Liver (tissue), 9 donors: Measurements from ENCODE around the gene NADSYN1. TPM values are rescaled to one million over a fixed set of nuclear protein-coding genes. Genes with fewer than 3 reads are reported as not detected.

Experiments used
- DNase-seq: peaks from one replicate; pipeline ENCODE4 v3.0.0-alpha.2; 2017; ENCODE audit warnings: low spot score
- H3K27ac ChIP-seq, 2 donors: one replicate each; pipeline ENCODE4 v1.7.0; 2013; ENCODE audit warnings: inconsistent platforms in 2 of 2, low read length in 2 of 2, control low read depth in 1 of 2, low read depth in 1 of 2, mild to moderate bottlenecking in 1 of 2
- H3K27me3 ChIP-seq, 4 donors: one replicate each; pipeline versions ENCODE4 v1.6.1 to v1.7.0; 2013; ENCODE audit warnings: low read length in 3 of 4, inconsistent platforms in 1 of 4, mild to moderate bottlenecking in 1 of 4, moderate library complexity in 1 of 4; ENCODE audit not compliant: control insufficient read depth in 4 of 4, insufficient read depth in 4 of 4
- H3K36me3 ChIP-seq, 4 donors: one replicate each; pipeline versions ENCODE4 v1.6.1 to v1.7.0; 2013; ENCODE audit warnings: low read length in 3 of 4, mild to moderate bottlenecking in 3 of 4, low read depth in 1 of 4, moderate library complexity in 1 of 4; ENCODE audit not compliant: control insufficient read depth in 4 of 4, insufficient read depth in 3 of 4
- H3K4me1 ChIP-seq, 4 donors: one replicate each; pipeline versions ENCODE4 v1.6.1 to v1.7.0; 2013; ENCODE audit warnings: low read length in 3 of 4, mild to moderate bottlenecking in 3 of 4, moderate library complexity in 1 of 4; ENCODE audit not compliant: control insufficient read depth in 4 of 4, insufficient read depth in 4 of 4
- H3K4me3 ChIP-seq, 3 donors: one replicate each; pipeline versions ENCODE4 v1.6.1 to v1.7.0; 2013; ENCODE audit warnings: low read length in 3 of 3, control low read depth in 1 of 3, low read depth in 1 of 3, mild to moderate bottlenecking in 1 of 3
- H3K9ac ChIP-seq, 2 donors: one replicate each; pipeline ENCODE4 v1.7.0; 2013; ENCODE audit warnings: low read length in 2 of 2, mild to moderate bottlenecking in 2 of 2, moderate library complexity in 2 of 2, control low read depth in 1 of 2, low read depth in 1 of 2
- H3K9me3 ChIP-seq, 4 donors: one replicate each; pipeline versions ENCODE4 v1.6.1 to v1.7.0; 2013; ENCODE audit warnings: low read length in 3 of 4; ENCODE audit not compliant: control insufficient read depth in 4 of 4
- EGR1 ChIP-seq, 2 donors: IDR thresholded peaks; 2 replicates each; pipeline ENCODE4 v1.6.1; 2016 to 2018; ENCODE audit warnings: antibody characterized with exemption in 2 of 2, low read depth in 2 of 2
- FOXA1 ChIP-seq: IDR thresholded peaks from 2 replicates; pipeline ENCODE4 v1.6.1; 2016; ENCODE audit warnings: antibody characterized with exemption
- FOXA2 ChIP-seq: IDR thresholded peaks from 2 replicates; pipeline ENCODE4 v1.6.1; 2016; ENCODE audit warnings: antibody characterized with exemption
- GABPA ChIP-seq, 2 donors: IDR thresholded peaks in 1 of 2; conservative IDR thresholded peaks in 1 of 2; 2 replicates each; pipeline ENCODE4 v1.6.1; 2016; ENCODE audit warnings: antibody characterized with exemption in 2 of 2, mild to moderate bottlenecking in 1 of 2, moderate library complexity in 1 of 2
- HNF4A ChIP-seq, 2 donors: conservative IDR thresholded peaks; 2 replicates each; pipeline ENCODE4 v1.6.1; 2016; ENCODE audit warnings: antibody characterized with exemption in 2 of 2, mild to moderate bottlenecking in 2 of 2
- JUND ChIP-seq, 2 donors: IDR thresholded peaks; 2 replicates each; pipeline ENCODE4 v1.6.1; 2016; ENCODE audit warnings: antibody characterized with exemption in 2 of 2
- NR2F2 ChIP-seq: IDR thresholded peaks from 2 replicates; pipeline ENCODE4 v1.6.1; 2016; ENCODE audit warnings: antibody characterized with exemption
- RAD21 ChIP-seq, 2 donors: IDR thresholded peaks; 2 replicates each; pipeline ENCODE4 v1.6.1; 2016; ENCODE audit warnings: antibody characterized with exemption in 2 of 2, mild to moderate bottlenecking in 2 of 2
- RXRA ChIP-seq, 2 donors: IDR thresholded peaks; 2 replicates each; pipeline ENCODE4 v1.6.1; 2017 to 2018; ENCODE audit warnings: antibody characterized with exemption in 2 of 2, mild to moderate bottlenecking in 1 of 2
- SP1 ChIP-seq: IDR thresholded peaks from 2 replicates; pipeline ENCODE4 v1.6.1; 2018; ENCODE audit warnings: antibody characterized with exemption, mild to moderate bottlenecking
- TAF1 ChIP-seq: conservative IDR thresholded peaks from 2 replicates; pipeline ENCODE4 v1.6.1; 2016; ENCODE audit warnings: antibody characterized with exemption, mild to moderate bottlenecking
- YY1 ChIP-seq: IDR thresholded peaks from 2 replicates; pipeline ENCODE4 v1.6.1; 2016; ENCODE audit warnings: antibody characterized with exemption, mild to moderate bottlenecking
- WGBS: extraction: QIAGEN DNeasy Blood & Tissue Kit; methylation state at CpG from one replicate; pipeline ENCODE4 v1.1.7; 2013; 5-methylcytosine and 5-hydroxymethylcytosine counted together
- polyA plus RNA-seq, 2 donors: library from polyadenylated mRNA; stranded (reverse) in 1 of 2; unstranded in 1 of 2; fragments of 200-250 nt in 1 of 2; fragments of >200 nt in 1 of 2; fragmentation: Nextera tagmentation in 1 of 2; extraction: Ambion mirVana in 1 of 2; gene quantifications; one replicate each; pipeline versions ENCODE4 v1.2.1 to v1.2.3, GENCODE V29; 2013 to 2015
- total RNA-seq, 2 donors: library from RNA; depleted of rRNA; stranded (reverse); fragments of >200 nt; gene quantifications; one replicate each; pipeline ENCODE4 v1.2.3, GENCODE V29; 2014
- TF ChIP-seq, protein P1 (sequence below): IDR thresholded peaks from 2 replicates; pipeline ENCODE4 v1.6.1; 2016; ENCODE audit warnings: antibody characterized with exemption
- TF ChIP-seq, protein P2 (sequence below): IDR thresholded peaks from 2 replicates; pipeline ENCODE4 v1.6.1; 2016; ENCODE audit warnings: antibody characterized with exemption, mild to moderate bottlenecking
- TF ChIP-seq, protein P3 (sequence below): fragments of 150-350 bp; IDR thresholded peaks from 2 replicates; pipeline ENCODE4 v1.5.1; 2017; ENCODE audit warnings: improper control_type of control experiment, low read depth, low read length; ENCODE audit not compliant: missing input control
- TF ChIP-seq, protein P4 (sequence below): IDR thresholded peaks from 2 replicates; pipeline ENCODE4 v1.6.1; 2016; ENCODE audit warnings: antibody characterized with exemption
- donor health status: healthy.
- donor health status: healthy.
- donor health status: healthy.
- donor health status: healthy.
- donor health status: healthy.

Gene NADSYN1
- total and polyA plus RNA-seq, 4 donors = 16.6 to 33.6 (median 22.2) TPM

DNA sequence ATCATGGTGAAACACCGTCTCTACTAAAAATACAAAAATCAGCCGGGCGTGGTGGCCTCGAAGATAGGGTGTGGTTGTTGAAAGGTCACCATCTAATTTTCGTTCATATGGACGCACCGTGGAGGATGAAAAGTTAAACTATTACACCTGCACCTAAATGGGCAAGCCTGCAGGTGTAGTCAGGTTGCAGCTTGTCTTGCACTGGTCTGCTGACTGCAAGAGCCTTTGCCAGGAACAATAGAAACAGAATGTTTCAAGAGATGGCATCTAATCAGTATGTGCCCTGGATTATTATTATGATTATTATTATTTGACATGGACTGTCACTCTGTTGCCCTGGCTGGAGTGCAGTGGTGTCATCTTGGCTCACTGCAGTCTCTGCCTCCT lies 908 bp downstream of the NADSYN1 start:
- Histone ChIP-seq H3K4me3 (peak overlapping the region in 2 of 3 donors; percentile 74 to 81), H3K9ac (peak overlapping the region in 1 of 2 donors; percentile 86), H3K36me3 (peaks cover 4 to 33% (median 22%) of the 10 kb centered on the region in 4 donors), H3K27ac (no peak overlapping the region), H3K9me3 (no peaks in the 10 kb centered on the region), H3K4me1 (peaks cover 10 to 36% (median 22%) of the 10 kb centered on the region in 4 donors), H3K27me3 (no peaks in the 10 kb centered on the region)
- 46% methylated on average over 7 of the region's 7 CpGs for WGBS
- DNase-seq = no peak
- TF ChIP-seq EGR1 (IDR thresholded peaks at IDR 0.05; ENCODE audit: low read depth in 2 of 2) (no peak), HNF4A (conservative IDR thresholded peaks at IDR 0.05) (no peak), FOXA2 (no peak), NR2F2 (no peak), GABPA (IDR thresholded peaks at IDR 0.05 in 1 of 2, conservative IDR thresholded peaks at IDR 0.05 in 1 of 2) (no peak), JUND (IDR thresholded peaks at IDR 0.05) (no peak)
- TF ChIP-seq, protein P1, sequence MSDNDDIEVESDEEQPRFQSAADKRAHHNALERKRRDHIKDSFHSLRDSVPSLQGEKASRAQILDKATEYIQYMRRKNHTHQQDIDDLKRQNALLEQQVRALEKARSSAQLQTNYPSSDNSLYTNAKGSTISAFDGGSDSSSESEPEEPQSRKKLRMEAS = no peak
- TF ChIP-seq, protein P2, sequence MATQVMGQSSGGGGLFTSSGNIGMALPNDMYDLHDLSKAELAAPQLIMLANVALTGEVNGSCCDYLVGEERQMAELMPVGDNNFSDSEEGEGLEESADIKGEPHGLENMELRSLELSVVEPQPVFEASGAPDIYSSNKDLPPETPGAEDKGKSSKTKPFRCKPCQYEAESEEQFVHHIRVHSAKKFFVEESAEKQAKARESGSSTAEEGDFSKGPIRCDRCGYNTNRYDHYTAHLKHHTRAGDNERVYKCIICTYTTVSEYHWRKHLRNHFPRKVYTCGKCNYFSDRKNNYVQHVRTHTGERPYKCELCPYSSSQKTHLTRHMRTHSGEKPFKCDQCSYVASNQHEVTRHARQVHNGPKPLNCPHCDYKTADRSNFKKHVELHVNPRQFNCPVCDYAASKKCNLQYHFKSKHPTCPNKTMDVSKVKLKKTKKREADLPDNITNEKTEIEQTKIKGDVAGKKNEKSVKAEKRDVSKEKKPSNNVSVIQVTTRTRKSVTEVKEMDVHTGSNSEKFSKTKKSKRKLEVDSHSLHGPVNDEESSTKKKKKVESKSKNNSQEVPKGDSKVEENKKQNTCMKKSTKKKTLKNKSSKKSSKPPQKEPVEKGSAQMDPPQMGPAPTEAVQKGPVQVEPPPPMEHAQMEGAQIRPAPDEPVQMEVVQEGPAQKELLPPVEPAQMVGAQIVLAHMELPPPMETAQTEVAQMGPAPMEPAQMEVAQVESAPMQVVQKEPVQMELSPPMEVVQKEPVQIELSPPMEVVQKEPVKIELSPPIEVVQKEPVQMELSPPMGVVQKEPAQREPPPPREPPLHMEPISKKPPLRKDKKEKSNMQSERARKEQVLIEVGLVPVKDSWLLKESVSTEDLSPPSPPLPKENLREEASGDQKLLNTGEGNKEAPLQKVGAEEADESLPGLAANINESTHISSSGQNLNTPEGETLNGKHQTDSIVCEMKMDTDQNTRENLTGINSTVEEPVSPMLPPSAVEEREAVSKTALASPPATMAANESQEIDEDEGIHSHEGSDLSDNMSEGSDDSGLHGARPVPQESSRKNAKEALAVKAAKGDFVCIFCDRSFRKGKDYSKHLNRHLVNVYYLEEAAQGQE = no peak

DNA sequence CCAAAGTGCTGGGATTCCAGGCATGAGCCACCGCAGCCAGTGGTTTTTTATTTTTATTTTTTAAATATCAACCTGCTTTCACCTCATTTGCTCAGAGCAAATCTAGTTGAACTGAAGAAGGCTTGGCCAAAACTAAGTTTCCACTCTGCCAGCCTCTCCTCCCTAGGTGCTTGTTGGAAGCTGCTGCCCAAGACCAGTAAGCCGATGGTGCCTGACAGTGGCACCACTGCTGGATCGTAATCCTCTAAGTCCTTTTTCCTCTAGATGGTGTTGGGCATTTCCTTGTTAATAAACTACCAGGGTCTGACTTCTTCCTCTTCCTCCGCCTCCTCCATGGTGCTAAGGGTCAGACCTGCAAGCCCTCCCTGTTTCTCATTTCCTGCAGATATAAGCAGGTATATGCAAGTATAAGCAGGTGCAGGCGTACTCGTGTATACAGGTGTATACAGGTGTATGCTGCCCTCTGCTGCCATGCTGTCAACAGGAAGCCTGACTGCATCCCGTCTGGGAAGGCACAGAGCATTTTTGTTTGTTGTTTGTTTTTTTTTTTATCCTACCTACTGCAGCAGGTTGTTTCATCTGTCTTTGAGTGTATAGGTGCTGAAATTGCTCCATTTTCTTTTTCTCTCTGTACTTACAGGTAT lies 1.6 kb downstream of the NADSYN1 start:
- no peak overlapping the region for H3K27ac ChIP-seq
- no peak overlapping the region for H3K4me3 ChIP-seq
- H3K9ac ChIP-seq = no peak overlapping the region
- 62% methylated on average over 7 of the region's 7 CpGs for WGBS
- H3K36me3 ChIP-seq = peaks cover 7 to 40% (median 26%) of the 10 kb centered on the region in 4 donors
- no peak for DNase-seq
- no peaks in the 10 kb centered on the region for H3K27me3 ChIP-seq
- TF ChIP-seq TAF1 (no peak), NR2F2 (no peak), HNF4A (conservative IDR thresholded peaks at IDR 0.05) (no peak), FOXA1 (no peak), RAD21 (IDR thresholded peaks at IDR 0.05) (peak; percentile 66 to 70), FOXA2 (no peak), SP1 (no peak), YY1 (no peak), JUND (IDR thresholded peaks at IDR 0.05) (no peak), RXRA (IDR thresholded peaks at IDR 0.05) (no peak)
- TF ChIP-seq, protein P3, sequence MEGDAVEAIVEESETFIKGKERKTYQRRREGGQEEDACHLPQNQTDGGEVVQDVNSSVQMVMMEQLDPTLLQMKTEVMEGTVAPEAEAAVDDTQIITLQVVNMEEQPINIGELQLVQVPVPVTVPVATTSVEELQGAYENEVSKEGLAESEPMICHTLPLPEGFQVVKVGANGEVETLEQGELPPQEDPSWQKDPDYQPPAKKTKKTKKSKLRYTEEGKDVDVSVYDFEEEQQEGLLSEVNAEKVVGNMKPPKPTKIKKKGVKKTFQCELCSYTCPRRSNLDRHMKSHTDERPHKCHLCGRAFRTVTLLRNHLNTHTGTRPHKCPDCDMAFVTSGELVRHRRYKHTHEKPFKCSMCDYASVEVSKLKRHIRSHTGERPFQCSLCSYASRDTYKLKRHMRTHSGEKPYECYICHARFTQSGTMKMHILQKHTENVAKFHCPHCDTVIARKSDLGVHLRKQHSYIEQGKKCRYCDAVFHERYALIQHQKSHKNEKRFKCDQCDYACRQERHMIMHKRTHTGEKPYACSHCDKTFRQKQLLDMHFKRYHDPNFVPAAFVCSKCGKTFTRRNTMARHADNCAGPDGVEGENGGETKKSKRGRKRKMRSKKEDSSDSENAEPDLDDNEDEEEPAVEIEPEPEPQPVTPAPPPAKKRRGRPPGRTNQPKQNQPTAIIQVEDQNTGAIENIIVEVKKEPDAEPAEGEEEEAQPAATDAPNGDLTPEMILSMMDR = peak; percentile 32
- TF ChIP-seq, protein P4, sequence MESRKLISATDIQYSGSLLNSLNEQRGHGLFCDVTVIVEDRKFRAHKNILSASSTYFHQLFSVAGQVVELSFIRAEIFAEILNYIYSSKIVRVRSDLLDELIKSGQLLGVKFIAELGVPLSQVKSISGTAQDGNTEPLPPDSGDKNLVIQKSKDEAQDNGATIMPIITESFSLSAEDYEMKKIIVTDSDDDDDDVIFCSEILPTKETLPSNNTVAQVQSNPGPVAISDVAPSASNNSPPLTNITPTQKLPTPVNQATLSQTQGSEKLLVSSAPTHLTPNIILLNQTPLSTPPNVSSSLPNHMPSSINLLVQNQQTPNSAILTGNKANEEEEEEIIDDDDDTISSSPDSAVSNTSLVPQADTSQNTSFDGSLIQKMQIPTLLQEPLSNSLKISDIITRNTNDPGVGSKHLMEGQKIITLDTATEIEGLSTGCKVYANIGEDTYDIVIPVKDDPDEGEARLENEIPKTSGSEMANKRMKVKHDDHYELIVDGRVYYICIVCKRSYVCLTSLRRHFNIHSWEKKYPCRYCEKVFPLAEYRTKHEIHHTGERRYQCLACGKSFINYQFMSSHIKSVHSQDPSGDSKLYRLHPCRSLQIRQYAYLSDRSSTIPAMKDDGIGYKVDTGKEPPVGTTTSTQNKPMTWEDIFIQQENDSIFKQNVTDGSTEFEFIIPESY = no peak
- peaks cover 9 to 29% (median 19%) of the 10 kb centered on the region in 4 donors for H3K4me1 ChIP-seq
- H3K9me3 ChIP-seq = no peaks in the 10 kb centered on the region
